RKO (cell line): ENCODE results near the gene CCDC88C.
A peak's percentile ranks its signal among the peaks of the same experiment; 100 is the strongest.
"Not testable (repeated sequence)": the region's sequence is repeated elsewhere in the genome, so short reads cannot be mapped to it uniquely, and the experiment has no call there.

ENCODE experiments used
- DNase-seq: peaks from one replicate; pipeline ENCODE4 v3.0.0-alpha.2; 2016; ENCODE audit warnings: low spot score

The CCDC88C gene, protein sequence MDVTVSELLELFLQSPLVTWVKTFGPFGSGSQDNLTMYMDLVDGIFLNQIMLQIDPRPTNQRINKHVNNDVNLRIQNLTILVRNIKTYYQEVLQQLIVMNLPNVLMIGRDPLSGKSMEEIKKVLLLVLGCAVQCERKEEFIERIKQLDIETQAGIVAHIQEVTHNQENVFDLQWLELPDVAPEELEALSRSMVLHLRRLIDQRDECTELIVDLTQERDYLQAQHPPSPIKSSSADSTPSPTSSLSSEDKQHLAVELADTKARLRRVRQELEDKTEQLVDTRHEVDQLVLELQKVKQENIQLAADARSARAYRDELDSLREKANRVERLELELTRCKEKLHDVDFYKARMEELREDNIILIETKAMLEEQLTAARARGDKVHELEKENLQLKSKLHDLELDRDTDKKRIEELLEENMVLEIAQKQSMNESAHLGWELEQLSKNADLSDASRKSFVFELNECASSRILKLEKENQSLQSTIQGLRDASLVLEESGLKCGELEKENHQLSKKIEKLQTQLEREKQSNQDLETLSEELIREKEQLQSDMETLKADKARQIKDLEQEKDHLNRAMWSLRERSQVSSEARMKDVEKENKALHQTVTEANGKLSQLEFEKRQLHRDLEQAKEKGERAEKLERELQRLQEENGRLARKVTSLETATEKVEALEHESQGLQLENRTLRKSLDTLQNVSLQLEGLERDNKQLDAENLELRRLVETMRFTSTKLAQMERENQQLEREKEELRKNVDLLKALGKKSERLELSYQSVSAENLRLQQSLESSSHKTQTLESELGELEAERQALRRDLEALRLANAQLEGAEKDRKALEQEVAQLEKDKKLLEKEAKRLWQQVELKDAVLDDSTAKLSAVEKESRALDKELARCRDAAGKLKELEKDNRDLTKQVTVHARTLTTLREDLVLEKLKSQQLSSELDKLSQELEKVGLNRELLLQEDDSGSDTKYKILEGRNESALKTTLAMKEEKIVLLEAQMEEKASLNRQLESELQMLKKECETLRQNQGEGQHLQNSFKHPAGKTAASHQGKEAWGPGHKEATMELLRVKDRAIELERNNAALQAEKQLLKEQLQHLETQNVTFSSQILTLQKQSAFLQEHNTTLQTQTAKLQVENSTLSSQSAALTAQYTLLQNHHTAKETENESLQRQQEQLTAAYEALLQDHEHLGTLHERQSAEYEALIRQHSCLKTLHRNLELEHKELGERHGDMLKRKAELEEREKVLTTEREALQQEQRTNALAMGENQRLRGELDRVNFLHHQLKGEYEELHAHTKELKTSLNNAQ (N-terminal part only)

DNA sequence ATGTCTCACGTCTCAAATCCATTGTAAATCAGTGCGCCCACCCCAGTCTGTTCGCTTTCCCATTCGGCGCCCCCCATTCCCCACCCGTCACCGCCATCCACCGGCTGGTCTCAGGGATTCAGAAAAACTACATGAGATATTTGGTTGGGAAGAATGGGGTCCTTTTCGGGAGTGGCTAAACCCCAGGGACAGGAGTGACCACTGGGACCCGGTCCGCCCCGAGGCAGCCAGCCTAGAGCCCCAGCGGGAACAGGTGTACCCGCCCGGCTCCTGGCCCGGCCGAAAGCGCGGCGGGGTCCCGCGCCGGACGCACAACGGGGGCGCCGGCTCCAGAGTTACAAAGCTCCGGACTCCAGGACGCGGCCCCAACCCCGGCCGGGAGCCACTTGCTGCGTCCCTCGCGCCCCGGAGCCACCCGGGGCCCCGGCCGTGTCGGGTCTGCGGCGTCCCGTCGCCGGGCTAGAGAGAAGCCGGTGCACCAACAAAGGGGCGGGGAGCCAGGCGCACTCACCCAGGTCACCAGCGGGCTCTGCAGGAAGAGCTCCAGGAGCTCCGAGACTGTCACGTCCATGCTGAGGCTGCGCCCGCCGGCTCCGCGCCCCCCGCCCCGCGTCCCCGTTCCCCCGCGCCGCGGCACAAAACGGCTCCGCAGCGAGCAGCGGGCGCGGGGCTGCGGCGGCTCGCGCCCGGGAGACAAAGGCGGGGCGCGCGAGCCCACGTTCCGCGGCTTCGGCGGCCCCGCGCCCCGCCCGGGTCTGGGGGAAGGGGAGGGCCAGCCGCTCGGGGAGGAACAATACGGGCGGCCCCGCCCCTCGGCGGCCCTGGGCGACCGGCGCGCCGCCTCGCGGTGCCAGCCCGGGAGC, at the start of gene CCDC88C:
TSS of gene CCDC88C (minus strand) at position 701 of the 863 bp plus-strand sequence. CDS start at position 571, 130 bp downstream.
- DNase-seq = peak; percentile 74

DNA sequence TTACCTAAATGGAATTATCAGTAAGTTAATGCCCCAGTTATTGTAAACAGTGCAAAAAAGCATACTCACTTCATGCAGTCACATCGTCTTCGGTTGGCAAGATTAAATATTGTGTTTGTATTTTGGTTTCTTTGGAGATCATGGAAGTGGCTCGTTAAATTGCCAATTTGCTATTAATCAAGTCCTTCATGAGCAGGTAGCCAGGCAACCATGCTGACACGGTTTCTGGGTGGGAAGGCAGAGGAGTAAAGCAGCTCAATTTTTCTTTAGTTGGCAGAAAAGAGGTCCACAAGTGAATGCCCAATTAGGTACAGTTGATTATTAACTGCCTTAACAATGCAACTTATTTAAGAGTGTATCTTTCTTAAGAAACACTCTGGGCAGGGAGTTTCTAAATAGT, 48.6 kb upstream of the CCDC88C start:
- DNase-seq = no peak

DNA sequence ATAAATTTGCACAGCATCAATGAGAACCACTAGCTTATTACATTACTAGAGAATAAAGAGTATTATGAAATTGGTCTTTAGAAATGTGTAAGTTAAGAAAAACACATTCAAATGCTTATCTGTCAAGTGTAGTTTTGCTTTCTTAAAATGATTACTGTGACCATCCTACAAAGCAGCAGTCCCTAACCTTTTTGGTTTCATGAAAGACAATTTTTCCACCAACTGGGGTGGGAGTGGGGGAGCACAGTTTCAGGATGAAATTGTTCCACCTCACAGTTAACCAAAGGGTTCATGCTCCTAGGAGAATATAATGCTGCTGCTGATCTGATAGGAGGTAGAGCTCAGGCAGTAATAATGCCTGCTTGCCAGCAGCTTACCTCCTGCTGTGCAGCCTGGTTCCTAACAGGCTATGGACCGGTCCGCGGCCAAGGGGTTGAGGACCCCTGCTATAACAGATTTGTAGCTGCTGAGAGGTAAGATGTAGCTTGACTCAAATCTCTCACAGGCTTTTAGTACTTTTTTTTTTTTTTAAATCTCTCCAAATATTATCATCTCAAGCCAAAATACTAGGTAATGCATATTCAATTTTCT, 47.1 kb upstream of the CCDC88C start:
- no peak for DNase-seq

DNA sequence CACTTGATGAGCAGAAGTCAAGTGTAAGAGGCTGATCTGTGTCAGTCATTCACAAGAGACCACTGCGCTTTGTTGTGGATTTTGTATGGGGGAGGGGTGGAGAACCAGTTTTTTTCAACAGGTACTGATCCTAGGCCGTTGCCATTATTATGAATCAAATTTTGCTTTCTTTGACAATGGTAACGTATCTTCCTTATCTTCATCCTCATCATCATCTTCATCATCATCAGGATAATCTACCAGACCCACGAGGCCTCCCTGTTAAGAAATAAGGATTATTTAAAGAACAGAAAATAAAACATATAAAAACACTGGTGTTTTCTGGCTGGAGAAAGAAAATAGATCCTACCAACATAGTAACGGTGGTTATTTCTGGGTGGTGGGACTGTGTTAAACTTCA, 41.0 kb upstream of the CCDC88C start:
- DNase-seq = no peak

DNA sequence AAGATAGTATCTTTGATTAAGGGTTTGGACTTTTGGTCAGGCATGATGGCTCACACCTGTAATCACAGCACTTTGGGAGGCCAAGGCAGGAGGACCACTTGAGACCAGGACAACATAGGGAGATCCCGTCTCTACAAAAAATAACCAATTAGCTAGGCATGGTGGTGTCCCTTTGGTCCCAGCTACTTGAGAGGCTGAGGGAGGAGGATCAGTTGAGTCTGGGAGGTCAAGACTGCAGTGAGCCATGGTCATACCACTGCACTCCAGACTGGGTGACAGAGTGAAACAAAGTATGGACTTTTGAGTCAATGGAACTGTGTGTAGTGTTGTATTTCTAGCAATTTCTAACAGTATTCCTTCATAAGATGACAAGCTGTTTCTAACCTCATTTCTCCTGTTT, 38.7 kb upstream of the CCDC88C start:
- DNase-seq = no peak

DNA sequence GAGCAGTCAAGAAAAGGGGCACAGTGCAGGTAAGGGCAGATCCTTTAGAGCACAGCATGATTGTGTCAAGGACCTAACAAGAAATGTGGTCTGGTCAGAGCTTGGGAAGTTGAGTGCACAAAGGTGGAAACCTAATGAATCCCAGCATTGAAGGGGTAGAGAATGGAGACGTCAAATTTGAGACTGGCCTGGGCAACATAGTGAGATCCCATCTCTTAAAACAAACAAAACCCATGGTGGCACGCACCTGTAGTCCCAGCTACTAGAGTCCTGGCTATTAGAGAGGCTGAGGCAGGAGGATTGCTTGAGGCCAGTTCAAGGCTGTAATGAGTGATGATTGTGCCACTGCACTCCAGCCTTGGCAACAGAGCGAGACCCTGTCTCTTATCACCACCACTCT, 37.0 kb upstream of the CCDC88C start:
- no peak for DNase-seq

DNA sequence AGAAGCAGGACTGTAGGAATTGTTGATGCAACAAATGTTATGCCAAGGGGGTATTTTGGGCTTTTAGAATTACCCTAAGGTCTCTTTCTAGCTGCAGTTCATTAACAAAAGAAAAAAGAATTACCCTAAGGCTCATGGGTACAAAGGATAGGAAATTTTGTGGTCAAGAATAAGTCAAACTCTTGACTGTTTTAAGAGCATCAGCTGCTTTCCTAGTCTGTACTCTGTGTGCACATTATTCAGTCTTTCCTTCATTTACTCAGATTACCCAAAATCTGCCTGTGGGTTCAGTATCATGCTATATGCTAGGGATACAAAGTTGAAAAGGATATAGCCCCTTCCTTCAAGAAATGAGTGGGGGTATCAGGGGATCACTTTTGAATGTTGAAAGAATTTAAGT, 36.5 kb upstream of the CCDC88C start:
- no peak for DNase-seq

DNA sequence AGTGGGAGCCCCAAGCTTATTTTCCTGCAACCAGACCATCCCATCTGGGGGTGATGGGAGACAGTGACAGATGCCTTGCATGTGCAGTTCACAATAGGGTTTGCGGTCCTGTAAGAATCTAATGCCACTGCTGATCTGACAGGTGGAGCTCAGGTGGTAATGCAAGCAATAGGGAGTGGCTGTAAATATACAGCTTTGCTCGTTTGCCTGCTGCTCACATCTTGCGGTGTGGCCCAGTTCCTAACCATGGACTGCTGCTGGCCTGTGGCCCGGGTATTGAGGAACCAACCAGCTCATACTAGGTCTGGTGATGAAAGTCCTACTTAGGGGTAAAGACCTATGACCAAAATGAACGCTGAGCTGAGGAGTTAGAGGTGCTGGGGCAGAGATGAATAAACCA, 36.1 kb upstream of the CCDC88C start:
- DNase-seq = no peak

DNA sequence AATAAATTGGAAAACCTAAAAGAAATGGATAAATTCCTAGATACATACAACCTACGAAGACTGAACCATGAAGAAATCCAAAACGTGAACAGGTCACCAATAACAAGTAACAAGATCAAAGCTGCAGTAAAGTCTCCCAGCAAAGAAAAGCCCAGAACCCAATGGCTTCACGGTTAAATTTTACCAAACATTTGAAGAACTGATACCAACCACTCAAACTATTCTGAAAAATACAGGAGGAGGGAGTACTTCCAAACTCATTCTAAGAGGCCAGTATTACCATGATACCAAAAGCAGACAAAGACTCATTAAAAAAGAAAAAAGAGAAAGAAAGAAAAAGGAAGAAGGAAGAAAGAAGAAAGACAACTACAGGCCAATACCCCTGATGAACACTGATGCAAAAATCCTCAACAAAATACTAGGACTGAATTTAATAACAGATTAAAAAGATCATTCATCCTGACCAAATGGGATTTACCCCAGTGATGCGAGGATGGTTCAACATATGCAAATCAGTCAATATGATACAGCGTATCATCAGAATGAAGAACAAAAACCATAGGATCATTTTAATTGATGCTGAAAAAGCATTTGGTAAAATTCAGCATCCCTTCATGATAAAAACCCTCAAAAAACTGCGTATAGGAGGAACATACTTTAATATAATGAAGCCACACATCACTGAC, 26.9 kb upstream of the CCDC88C start:
- DNase-seq = no peak

DNA sequence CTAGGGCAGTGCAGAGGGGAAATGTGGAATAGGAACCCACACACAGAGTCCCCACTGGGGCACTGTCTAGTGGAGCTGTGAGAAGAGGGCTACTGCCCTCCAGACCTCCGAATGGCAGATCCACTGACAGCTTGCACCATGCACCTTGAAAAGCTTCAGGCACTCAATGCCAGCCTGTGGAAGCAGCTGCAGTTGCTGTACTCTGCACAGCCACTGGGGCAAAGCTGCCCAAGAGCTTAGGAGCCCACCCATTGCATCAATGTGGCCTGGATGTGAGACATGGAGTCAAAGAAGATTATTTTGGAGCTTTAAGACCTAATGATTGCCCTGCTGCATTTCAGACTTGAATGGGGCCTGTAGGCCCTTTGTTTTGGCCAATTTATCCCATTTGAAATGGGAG, 21.7 kb upstream of the CCDC88C start:
- DNase-seq = no peak

DNA sequence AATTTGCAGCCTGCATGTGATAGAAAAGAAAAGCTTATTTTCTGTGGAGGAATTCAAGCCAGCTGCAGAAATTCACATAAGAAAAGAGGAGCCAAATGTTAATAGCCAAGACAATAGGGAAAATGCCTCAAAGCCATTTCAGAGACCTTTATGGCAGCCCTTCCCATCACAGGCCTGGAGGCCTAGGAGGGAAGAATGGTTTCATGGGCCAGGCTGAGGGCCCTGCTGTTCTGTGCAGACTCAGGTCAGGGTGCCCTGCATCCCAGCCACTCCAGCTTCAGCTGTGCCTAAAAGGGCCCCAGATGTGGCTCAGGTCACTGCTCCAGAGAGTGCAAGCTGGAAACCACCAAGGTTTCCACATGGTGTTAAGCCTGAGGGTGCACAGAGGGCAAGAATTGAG, 21.2 kb upstream of the CCDC88C start:
- no peak for DNase-seq

DNA sequence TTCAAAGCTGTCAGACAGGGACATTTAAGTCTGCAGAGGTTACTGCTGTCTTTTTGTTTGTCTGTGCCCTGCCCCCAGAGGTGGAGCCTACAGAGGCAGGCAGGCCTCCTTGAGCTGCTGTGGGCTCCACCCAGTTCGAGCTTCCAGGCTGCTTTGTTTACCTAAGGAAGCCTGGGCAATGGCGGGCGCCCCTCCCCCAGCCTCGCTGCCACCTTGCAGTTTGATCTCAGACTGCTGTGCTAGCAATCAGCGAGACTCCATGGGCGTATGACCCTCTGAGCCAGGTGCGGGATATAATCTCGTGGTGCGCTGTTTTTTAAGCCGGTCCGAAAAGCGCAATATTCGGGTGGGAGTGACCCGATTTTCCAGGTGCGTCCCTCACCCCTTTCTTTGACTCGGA, 18.6 kb upstream of the CCDC88C start:
- DNase-seq = not testable (repeated sequence)

DNA sequence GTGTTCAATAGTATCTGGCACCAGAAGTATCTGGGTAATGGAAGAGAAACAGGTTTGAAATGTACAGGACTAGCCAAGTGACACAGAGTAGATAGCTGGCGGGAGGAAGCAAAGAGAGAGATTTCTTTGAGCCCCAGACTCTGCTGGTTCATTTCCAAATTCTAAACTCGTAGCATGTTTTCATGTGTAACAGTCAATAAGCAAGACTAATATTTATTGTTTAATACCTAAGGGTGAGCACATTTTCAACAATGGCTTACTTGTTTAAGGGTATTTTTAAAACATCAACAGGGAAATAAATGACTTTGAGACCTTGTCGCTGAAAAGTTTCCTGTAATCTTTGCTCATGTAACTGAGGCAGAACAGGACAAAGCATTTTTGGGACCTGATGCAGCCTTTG, 11.8 kb upstream of the CCDC88C start:
- DNase-seq = no peak

DNA sequence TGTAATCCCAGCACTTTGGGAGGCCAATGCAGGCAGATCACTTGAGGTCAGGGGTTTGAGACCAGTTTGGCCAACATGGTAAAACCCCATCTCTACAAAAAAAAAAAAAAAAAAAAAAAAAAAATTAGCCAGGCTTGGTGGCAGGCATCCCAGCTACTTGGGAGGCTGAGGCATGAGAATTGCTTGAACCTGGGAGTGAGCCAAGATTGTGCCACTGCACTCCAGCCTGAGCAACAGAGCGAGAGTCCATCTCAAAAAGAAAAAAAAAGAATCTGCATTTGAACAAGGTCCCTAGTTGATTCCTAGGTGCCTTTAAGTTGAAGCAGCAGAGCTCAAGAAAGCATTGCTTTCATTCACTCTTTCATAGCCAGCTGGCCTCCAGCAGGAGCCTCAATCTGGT, 11.3 kb upstream of the CCDC88C start:
- DNase-seq = not testable (repeated sequence)

DNA sequence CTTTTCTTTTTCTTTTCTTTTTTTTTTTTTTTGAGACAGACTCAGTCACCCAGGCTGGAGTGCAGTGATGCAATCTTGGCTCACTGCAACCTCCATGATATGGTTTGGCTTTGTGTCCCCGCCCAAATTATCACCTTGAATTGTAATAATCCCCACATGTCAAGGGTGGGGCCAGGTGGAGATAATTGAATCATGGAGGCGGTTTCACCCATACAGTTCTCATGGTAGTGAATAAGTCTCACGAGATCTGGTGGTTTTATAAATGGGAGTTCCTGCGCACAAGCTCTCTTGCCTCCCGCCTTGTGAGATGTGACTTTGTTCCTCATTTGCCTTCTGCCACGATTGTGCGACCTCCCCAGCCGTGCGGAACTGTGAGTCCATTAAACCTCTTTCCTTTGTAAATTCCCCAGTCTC, 7.9 kb upstream of the CCDC88C start:
- DNase-seq = not testable (repeated sequence)

DNA sequence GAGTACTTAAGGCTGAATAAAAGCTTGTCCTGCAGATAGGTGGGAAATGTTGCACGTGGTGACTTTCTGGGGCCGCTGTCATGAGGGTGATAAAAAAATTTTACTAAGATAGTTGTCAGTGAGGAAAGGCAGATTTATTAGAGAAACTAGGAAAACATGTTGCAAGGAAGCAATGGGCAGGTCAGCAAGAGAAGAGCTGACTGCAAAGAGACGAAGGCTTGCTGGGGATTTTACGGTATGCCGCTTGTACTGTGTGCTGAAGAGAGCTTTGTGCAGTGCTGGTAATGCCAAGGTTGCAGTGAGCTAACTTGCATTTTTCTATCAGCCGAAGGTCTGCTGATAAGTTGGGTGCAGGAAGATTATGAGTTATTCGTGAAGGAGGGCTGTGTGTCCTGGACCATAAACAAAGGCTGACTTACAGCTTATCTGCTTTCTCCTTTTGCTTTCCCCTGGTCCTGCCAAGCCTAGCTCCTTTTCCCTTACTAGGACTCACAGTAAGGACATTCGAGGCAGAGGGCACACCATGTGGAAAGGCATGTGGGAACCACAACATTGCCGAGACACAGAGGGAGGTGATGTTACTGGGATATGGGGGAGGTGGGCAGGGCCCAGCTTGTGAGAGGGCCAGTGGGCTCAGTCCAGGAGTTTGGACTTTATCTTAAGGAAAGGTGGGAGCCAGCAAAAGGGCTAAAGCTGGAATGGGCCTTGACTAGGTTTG, 7.4 kb upstream of the CCDC88C start:
- DNase-seq = no peak

DNA sequence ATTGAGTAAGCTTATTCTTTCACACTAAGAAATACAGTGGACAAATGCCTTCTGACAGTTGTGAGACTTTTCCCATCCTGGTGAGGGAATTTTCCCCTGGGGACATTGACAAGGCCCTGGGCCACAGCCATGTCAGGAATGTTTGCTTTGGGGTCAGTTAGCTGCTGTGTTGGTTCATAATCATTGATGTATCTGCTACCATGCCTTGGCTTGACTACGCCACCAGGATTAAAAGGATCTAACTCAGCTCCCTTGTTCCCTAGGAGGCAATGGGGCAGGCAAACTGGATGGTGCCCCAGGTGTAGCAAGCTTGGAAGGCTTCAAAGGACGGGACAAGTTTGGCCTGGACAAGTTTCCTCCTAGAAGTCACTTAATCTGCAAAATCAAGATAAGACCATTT, 3.1 kb upstream of the CCDC88C start:
- no peak for DNase-seq

DNA sequence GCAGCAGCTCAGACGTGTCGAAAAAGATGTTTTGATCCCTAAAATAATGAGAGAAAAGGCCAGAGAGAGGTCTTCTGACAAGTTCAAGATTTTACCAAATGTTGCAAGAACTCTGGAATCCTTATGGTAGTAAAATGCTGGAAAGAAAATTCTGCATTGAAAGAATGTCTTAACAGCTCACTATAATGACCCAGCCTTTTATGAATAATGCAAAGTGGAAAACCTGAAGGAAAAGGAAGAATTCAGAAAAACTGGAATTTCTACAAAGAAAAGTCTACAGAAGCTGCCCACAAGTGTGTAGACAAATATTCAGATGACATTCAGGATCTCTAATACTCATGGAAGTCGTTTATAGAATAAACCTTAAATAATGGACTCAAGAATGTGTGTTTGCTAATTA, 1.8 kb upstream of the CCDC88C start:
- no peak for DNase-seq

DNA sequence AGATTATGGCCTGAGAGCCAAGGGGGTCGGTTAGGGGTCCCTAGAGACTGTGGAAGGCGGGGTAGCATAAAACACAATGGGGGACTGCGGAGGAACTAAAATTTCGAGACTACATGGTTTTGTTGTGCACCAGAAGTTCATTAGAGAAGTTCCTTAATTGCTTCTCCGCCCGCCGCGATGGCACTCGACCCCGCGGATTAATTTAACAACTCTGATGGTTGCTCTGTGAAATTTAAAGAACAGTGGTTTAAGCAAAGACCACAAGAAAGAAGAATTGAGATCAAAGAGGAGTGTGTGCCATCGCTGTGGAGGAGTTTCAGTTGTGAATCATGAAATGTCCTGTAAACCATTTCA, 1.4 kb upstream of the CCDC88C start:
- no peak for DNase-seq
